Activated CD8-positive, alpha-beta memory T cell treated with anti-CD3 and anti-CD28 coated beads for 48 hours (primary cell): Measurements from ENCODE around the gene PLPPR1.
"Not testable (repeated sequence)": the region's sequence is repeated elsewhere in the genome, so short reads cannot be mapped to it uniquely, and the experiment has no call there.

Experiments
- DNase-seq, 3 experiments: peaks; one replicate each; pipeline ENCODE4 v3.0.0-alpha.2; 2020; ENCODE audit warnings: low read depth in 2 of 3, low spot score in 2 of 3

PLPPR1 gene

GRCh38 chr9:101028346-101029314, at the start of gene PLPPR1:
PLPPR1 (plus strand) TSS chr9:101028727.
- DNase-seq, result no peak

- no peak for DNase-seq
Measured at GRCh38 chr9:100989731-100990130, 38.8 kb upstream of the PLPPR1 start.

- DNase-seq, result no peak
Measured at GRCh38 chr9:100990605-100991381, 37.7 kb upstream of the PLPPR1 start.

- DNase-seq, result no peak
Measured at GRCh38 chr9:100992632-100993031, 35.9 kb upstream of the PLPPR1 start.

GRCh38 chr9:100999906-101000544, 28.5 kb upstream of the PLPPR1 start:
- DNase-seq, result no peak

- no peak for DNase-seq
Measured at GRCh38 chr9:101005246-101005645, 23.3 kb upstream of the PLPPR1 start.

- no peak for DNase-seq
Measured at GRCh38 chr9:101014566-101014965, 14.0 kb upstream of the PLPPR1 start.

GRCh38 chr9:101018467-101018866, 10.1 kb upstream of the PLPPR1 start:
- no peak for DNase-seq

GRCh38 chr9:101022704-101023103, 5.8 kb upstream of the PLPPR1 start:
- DNase-seq, result no peak

GRCh38 chr9:101025940-101026339, 2.6 kb upstream of the PLPPR1 start:
- DNase-seq, result no peak

GRCh38 chr9:101026824-101027223, 1.7 kb upstream of the PLPPR1 start:
- DNase-seq, result no peak

- no peak for DNase-seq
Measured at GRCh38 chr9:101027236-101027635, 1.3 kb upstream of the PLPPR1 start.

GRCh38 chr9:101027733-101028345, 688 bp upstream of the PLPPR1 start:
- no peak for DNase-seq

- DNase-seq, result no peak
Measured at GRCh38 chr9:101029315-101030085, 973 bp downstream of the PLPPR1 start.

GRCh38 chr9:101030086-101030391, 1.5 kb downstream of the PLPPR1 start:
- DNase-seq, result no peak

- DNase-seq, result no peak
Measured at GRCh38 chr9:101032426-101032825, 3.9 kb downstream of the PLPPR1 start.

- no peak for DNase-seq
Measured at GRCh38 chr9:101034222-101034621, 5.7 kb downstream of the PLPPR1 start.

- no peak for DNase-seq
Measured at GRCh38 chr9:101035098-101035497, 6.6 kb downstream of the PLPPR1 start.

- no peak for DNase-seq
Measured at GRCh38 chr9:101037430-101037829, 8.9 kb downstream of the PLPPR1 start.

GRCh38 chr9:101038488-101038887, 10.0 kb downstream of the PLPPR1 start:
- DNase-seq, result no peak

GRCh38 chr9:101039581-101039980, 11.1 kb downstream of the PLPPR1 start:
- not testable (repeated sequence) for DNase-seq
